AG20443 (cell line): Measurements from ENCODE around the gene R3HDM2.

Experiments used
- DNase-seq: peaks from one replicate; pipeline ENCODE4 v3.0.0; 2012; ENCODE audit warnings: low spot score, mixed read lengths

The R3HDM2 gene

DNA sequence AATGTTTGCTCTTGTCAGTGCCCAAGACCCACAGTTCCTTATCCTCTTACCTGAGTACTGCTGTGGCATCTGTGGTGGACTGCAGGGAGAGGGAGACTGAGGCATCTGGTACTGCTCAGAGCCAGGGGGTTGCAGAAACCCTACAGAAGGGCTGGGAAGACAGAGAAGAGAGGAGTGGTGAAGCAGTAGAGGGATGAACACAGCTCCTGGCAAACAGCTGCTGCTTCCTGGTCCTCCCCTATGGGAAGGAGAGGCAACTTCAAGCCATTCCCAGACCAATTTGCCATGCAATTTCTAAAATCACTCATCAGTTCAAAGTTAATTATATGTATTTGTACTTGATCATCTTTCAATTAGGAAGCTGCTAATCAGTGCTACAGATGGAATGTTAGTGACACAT lies 164.2 kb downstream of the R3HDM2 start:
- DNase-seq = no peak

GRCh38 chr12:57263096-57263495 lies 167.7 kb downstream of the R3HDM2 start:
- no peak for DNase-seq

GRCh38 chr12:57262126-57262822 lies 168.6 kb downstream of the R3HDM2 start:
- DNase-seq = no peak

GRCh38 chr12:57261428-57261865 lies 169.4 kb downstream of the R3HDM2 start:
- DNase-seq = no peak

GRCh38 chr12:57260366-57260765 lies 170.5 kb downstream of the R3HDM2 start:
- DNase-seq = no peak

- no peak for DNase-seq
Measured at GRCh38 chr12:57258977-57259970, 171.6 kb downstream of the R3HDM2 start.

DNA sequence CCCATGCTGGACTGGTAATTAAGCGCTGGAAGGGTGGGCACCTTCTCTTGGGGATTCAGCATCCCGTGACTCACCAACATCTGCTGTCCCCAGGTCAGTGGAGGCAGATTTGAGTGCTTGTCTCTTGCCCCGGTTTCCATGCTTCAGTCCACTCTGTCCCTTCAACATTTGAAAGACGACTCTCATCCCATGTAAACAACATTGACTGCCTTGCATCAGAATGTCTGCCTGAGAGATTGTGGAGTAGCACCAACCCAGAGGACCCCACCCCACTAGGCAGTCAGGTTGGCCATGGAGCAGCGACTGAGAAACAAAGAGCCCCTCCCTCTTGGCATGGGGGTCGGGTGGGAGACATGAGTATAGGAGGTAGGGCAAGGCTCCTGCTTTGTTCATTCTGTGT lies 174.9 kb downstream of the R3HDM2 start:
- DNase-seq = no peak

DNA sequence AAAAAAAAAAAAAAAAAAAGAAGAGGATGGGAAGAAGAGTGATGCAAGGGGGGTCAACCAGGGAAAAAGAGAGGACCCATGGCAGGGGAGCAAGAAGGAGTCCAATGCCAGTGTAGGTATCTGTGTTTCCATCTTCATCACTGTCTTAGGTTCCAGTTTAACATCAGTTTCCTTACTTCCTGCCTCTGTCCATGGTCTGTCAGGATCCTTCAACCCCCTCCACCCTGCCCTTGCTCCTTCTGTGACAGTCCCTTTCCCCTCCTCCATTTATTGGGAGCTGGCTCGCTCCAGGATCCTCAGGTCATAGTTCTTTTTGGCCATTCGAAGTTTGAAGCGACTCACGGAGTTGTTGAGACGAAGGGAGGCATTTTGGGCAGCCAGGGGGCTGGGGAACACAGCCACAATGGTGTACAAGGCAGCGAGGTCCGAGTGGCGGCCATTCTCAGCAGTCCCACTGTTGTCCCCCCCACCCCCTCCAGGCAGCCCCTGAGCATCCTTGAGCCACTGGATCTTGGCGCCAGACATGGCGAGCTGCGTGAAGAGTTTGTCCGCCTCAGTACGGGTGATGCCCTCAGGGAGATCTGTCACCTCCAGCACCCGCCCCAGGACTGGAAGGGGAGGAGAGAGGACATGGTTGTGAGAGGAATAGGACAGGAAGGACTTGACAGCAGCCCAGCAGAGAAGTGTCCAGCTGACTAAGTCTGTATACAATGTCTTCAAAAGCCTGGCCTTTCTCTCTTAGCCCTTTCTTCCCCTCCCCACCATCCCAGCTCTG lies 176.2 kb downstream of the R3HDM2 start:
- DNase-seq = no peak

DNA sequence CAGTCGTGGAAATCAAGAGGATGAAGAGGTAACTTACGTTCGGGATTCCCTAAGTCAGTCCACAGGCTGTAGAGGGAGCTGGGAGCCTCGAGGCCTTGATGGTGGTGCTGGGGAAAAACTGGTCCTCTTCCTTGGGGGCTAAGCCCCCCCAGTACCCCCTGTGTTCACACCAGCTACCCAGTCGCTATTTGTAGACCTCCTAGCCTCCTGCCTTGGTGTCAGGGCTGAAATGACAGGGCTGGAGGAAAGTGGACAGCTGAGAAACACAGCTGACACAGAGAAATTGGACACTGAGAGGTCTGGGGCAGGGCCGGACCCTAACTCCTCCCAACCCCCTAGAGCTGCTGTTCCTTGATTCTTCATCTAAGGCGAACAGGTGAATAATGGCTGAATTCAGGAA lies 179.9 kb downstream of the R3HDM2 start, which contains the start of gene STAC3:
STAC3 (minus strand) TSS at position 232 of the 400 bp plus-strand sequence. CDS start 1,551 bp downstream, outside the sequence.
- DNase-seq = no peak

GRCh38 chr12:57250541-57250940 lies 180.3 kb downstream of the R3HDM2 start:
- no peak for DNase-seq

DNA sequence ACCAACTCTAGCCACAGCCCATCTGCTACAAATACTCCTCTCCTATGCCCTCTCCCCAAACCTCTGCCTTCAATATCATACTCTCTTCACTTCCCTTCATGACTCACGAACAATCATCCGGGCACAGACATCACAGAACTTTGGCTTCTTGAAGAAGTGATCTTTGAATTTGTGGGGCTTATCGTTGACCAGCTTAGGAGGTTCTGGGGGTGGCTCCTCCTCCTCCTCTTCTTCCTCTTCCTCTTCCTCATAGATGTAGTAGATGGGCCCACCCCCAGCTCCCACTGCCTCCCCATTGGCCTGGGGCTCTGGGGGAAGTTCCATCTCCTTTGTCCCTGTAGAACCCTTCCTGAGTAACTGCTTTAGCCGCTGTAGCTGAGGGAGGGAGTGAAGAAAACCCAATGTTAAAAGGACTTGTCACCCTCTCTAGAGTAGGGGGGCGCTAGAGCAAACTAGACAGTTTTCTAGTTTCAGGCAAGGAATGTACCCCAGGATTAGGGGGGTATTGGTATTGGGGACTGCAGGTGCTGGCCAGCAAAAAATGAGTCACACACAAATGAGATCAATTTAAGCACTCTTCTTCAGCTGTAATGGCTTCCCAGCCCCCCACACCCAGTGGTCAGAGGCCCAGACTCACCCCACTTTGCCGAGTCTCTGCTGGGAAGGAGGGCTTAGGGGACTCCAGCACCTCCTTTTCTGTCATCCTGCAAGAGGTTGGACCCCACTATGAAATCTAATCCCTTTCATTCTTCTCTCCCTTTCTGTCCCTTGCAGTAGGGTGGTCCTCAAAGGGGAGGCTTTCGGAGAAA lies 181.7 kb downstream of the R3HDM2 start:
- no peak for DNase-seq

DNA sequence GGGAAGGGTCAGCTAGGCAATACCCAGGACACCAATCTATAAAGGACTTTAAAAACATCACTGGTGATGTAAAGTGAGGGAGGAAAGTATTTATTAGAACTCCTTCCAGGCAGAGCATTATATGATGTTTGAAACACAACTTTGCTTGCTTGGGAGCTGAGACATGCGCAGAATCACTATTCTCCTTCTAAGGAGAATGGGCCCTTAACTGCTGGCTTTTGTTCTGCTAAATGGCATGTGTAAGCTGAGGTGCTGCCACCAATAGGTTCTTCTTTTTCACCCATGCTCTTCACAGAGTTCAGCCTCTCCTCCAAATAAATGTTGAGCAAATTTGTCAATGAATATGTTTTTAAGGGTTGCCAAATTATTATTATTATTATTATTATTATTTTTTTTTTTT lies 183.8 kb downstream of the R3HDM2 start:
- DNase-seq = no peak

GRCh38 chr12:57244312-57244696 lies 186.5 kb downstream of the R3HDM2 start:
- no peak for DNase-seq

GRCh38 chr12:57243521-57244311 lies 187.1 kb downstream of the R3HDM2 start:
- peak; percentile 85 for DNase-seq

- peak; percentile 60 for DNase-seq
Measured at GRCh38 chr12:57242691-57243454, 188.0 kb downstream of the R3HDM2 start.

DNA sequence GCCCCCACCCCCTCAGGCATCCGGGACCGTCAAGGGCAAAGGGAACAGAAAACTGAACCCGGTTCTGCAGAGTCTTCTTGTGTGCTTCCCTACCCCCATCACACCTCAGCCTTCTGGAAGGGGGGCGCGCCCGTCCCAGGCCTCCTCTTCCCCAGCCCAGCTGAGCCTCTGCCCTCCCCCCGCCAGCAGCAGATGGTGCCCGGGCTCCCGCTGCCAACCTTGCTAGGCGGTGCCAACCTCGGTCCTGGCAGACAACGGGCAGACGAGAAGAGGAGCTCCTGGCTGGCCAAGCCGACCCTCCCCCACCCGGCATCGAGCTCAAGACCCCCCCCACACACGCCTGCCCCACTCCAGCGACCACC lies 188.5 kb downstream of the R3HDM2 start:
- no peak for DNase-seq

- no peak for DNase-seq
Measured at GRCh38 chr12:57241402-57242310, 189.2 kb downstream of the R3HDM2 start.

- no peak for DNase-seq
Measured at GRCh38 chr12:57240926-57241401, 189.9 kb downstream of the R3HDM2 start.
